ENCODE results near the gene PI16. TPM values are rescaled to one million over a fixed set of nuclear protein-coding genes. Genes with fewer than 3 reads are reported as not detected.

The PI16 gene
- total and polyA plus RNA-seq, 8 donors, result 0.23 to 7.3 (median 1.7) TPM

DNA sequence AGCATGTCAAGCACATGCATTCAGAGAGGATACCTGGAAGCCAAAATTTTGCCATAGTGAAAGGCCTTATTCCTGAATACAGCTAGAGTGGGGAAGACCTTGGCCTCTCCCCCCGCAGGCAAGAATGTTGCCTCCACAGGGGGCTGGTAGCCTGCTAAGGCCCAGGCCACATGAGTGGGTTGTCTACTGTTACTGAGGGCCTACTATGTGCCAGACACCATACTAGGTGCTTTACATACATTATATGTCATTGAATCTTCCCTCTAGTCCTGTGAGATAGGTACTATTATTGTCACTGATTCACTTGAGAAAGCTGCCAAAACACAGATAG is 642 bp upstream of the PI16 start:
- DNase-seq (no peak), ATAC-seq (no peak), FAIRE-seq (no peak)
- no peaks in the 10 kb centered on the region for H3K36me3 ChIP-seq
- WGBS, 2 donors, result 90 to 95% methylated on average over 1 of the region's 1 CpG
- no peaks in the 10 kb centered on the region for H3K4me1 ChIP-seq
- H3K27me3 ChIP-seq, result no peaks in the 10 kb centered on the region
- no peak overlapping the region for H3K4me3 ChIP-seq
- intact Hi-C loops (cut with DNase I), result no loop called here
- H3K27ac ChIP-seq, result no peak overlapping the region
- TF ChIP-seq, protein P1, sequence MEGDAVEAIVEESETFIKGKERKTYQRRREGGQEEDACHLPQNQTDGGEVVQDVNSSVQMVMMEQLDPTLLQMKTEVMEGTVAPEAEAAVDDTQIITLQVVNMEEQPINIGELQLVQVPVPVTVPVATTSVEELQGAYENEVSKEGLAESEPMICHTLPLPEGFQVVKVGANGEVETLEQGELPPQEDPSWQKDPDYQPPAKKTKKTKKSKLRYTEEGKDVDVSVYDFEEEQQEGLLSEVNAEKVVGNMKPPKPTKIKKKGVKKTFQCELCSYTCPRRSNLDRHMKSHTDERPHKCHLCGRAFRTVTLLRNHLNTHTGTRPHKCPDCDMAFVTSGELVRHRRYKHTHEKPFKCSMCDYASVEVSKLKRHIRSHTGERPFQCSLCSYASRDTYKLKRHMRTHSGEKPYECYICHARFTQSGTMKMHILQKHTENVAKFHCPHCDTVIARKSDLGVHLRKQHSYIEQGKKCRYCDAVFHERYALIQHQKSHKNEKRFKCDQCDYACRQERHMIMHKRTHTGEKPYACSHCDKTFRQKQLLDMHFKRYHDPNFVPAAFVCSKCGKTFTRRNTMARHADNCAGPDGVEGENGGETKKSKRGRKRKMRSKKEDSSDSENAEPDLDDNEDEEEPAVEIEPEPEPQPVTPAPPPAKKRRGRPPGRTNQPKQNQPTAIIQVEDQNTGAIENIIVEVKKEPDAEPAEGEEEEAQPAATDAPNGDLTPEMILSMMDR (IDR thresholded peaks at IDR 0.05), result no peak
- no peaks in the 10 kb centered on the region for H3K9me3 ChIP-seq

DNA sequence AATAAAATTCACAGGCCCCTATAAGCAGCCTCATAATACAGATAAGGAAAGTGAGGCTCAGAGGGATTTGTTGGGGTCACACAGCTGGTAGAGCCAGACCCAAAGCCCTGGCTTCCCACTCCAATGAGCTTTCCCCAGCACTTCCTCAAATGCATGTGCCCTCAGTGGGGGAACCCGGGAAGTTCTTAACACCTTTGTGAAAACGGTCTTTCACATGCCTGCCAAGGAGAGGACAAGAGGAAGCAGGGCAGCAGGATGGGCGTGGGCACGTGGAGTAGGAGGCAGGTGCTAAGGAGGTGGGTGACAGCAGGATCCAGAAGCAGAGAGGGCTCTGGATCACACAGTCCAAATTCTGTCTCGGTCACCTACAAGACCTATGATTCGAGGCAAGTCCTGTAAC is 598 bp downstream of the PI16 start:
- TF ChIP-seq, protein P1 (IDR thresholded peaks at IDR 0.05), result no peak
- Histone ChIP-seq H3K4me3 (no peak overlapping the region), H3K4me1 (no peaks in the 10 kb centered on the region), H3K9me3 (no peaks in the 10 kb centered on the region), H3K27me3 (no peaks in the 10 kb centered on the region), H3K36me3 (no peaks in the 10 kb centered on the region), H3K27ac (no peak overlapping the region)
- DNase-seq (peak in 1 of 6 donors; percentile 30), ATAC-seq (no peak), FAIRE-seq (no peak)
- WGBS, 2 donors, result 74 to 81% methylated on average over 6 of the region's 6 CpGs
- intact Hi-C loops (cut with DNase I), result no loop called here

DNA sequence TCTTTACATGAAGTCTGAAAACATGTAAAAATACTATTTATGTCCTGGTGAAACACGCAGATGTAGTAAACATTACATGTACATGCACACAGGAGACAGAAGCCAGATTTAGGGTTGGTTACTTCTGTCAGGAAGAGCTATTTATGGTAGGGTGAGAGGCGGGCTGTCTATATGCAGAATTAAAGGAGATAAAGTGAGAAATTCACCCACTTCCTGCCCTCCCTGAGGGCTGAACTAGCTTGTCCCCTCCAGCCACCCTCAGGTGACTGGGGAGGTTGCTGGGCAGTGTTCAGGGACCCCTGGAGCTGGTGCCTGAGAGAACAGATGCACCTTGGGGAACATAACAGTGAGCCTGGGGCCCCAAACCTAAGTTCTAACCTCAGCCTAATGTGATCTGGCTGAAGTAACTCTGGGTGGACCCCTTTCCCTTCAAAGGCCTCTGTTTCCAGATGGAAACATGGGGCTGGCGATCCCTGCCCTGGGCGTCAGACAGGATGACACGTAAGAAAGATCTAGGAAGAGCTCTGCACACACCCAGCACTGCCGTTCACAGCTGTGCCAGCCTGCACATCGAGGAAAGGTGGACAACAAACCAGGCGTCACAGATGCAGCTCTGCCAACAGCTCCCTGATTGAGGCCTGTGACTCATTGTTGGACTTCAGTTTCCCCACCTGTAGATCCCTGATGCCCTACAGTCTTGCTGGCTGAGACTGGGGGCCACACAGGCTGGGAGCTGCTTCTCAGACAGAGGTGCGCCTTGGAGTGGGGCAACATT is 1.3 kb downstream of the PI16 start:
- intact Hi-C loops (cut with DNase I), result no loop called here
- DNase-seq, result peak in 1 of 6 donors; percentile 58
- peak in 2 of 4 donors; percentile 7 to 26 for ATAC-seq
- Histone ChIP-seq H3K9me3 (no peaks in the 10 kb centered on the region), H3K4me3 (no peak overlapping the region), H3K4me1 (no peaks in the 10 kb centered on the region), H3K27me3 (no peaks in the 10 kb centered on the region), H3K27ac (no peak overlapping the region), H3K36me3 (no peaks in the 10 kb centered on the region)
- FAIRE-seq, result no peak
- 77 to 81% methylated on average over 9 of the region's 9 CpGs for WGBS, 2 donors
- TF ChIP-seq, protein P1 (IDR thresholded peaks at IDR 0.05), result no peak

DNA sequence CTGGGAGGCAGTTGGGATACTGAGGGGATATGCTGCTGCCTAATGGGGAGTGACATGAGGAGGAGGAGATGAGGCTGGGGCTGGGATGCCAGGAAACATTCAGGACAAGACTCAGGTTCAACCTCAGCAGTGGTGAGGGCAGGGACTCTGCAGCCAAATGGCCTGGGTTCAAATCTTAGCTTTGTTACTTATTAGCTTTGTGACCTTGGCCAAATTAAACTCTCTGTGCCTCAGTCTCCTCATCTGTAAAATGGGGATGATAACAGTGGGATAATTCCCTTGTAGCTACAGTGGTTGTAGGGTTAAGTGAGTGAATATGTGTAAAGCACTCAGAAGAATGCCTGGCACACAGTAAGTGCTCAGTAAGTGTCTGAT is 1.9 kb downstream of the PI16 start:
- Histone ChIP-seq H3K27ac (no peak overlapping the region), H3K4me3 (no peak overlapping the region)
- intact Hi-C loops (cut with DNase I), result no loop called here

DNA sequence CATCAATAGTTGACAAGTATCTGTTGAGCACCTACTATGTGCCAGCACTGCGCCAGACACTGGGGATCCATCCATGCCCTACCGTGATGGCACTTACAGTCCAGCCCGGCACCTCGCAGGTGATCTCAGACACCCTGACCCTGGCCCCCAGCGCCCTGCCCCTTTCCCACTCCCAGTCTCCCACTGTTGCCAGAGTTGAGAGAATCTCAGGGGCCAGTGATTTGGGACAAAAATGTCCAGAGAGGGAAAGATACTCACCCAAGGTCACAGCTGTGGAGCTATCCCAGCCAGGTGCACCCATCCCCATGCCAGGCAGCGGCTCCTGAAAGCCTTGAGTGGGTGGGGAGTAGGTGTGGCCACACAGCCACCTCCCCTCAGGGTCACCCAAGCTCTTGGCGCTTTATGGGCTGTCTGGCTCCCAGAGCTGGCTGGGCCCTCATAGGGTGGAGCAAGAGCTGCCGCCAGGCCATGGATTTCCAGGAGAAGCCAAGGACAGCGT is 3.3 kb downstream of the PI16 start:
- TF ChIP-seq, protein P1 (IDR thresholded peaks at IDR 0.05), result no peak
- H3K27ac ChIP-seq, result no peak overlapping the region
- FAIRE-seq (no peak), ATAC-seq (peak; percentile 48 to 93 (median 82)), DNase-seq (peak in 5 of 6 donors; percentile 66 to 86 (median 75))
- no peaks in the 10 kb centered on the region for H3K9me3 ChIP-seq
- H3K36me3 ChIP-seq, result no peaks in the 10 kb centered on the region
- intact Hi-C loops (cut with DNase I), result no loop called here
- H3K4me1 ChIP-seq, result no peaks in the 10 kb centered on the region
- WGBS, 2 donors, result 59 to 67% methylated on average over 9 of the region's 9 CpGs
- H3K27me3 ChIP-seq, result no peaks in the 10 kb centered on the region
- H3K4me3 ChIP-seq, result no peak overlapping the region

More for the DNA sequence above, 1.9 kb downstream of the PI16 start:
- DNase-seq, result no peak
- no peaks in the 10 kb centered on the region for H3K9me3 ChIP-seq
- H3K36me3 ChIP-seq, result no peaks in the 10 kb centered on the region
- no peak for FAIRE-seq
- no peak for ATAC-seq
- TF ChIP-seq, protein P1 (IDR thresholded peaks at IDR 0.05), result no peak
- no peaks in the 10 kb centered on the region for H3K4me1 ChIP-seq
- H3K27me3 ChIP-seq, result no peaks in the 10 kb centered on the region
